Measurements from ENCODE around the gene ZDHHC5.
"Not testable (repeated sequence)": the region's sequence is repeated elsewhere in the genome, so short reads cannot be mapped to it uniquely, and the experiment has no call there.

ZDHHC5 gene

DNA sequence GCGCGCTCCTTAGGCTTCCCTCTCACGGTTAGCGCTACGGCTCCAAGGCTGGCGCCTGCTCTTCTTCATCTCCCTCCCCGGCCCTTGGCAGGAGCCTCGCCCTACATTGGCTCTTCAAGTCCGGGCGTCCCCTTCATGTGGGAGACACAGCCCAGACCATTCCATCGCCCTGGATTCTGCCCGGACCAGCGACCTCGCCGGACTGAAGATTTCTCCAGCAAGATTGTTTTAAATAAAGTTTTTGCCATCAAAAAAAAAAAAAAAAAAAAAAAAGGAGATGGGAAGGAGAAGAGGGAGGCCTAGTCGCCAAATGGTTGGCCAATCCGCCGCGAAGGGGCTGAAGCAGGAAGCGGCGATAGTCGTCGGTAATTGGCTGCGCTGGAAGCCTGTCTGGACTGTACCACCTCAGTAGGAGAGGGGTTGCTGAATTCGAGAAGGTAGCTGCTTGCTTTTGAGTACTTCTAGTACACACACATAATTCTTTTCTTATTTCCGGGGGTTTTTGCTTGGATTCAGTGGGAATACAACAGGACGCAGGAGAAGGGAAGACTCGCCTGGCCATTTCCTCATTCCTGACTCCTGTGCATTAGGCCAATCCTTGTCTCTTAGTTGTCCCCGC, 688 bp upstream of the ZDHHC5 start:
- peak; percentile 72 to 86 for DNase-seq (ENCODE audit: low read depth in 2 of 2, low spot score in 1 of 2)

DNA sequence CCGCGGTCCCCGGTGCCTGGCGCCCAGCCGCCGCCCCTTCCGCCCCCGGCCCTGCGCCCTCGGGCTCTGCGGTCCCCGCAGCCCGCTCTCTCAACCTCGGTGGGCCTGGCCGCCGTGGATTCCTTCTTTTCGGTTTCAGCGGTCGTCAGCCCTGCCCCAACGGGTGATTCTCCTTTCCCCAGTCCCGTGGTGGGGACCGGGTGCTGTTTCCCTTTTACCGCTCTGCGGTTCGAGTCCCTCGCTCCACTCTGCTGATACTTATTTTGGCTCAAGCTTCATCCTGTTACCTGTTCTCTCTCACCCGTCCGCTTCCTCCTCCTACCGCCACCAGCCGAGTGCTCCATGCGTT, 494 bp downstream of the ZDHHC5 start:
- DNase-seq (ENCODE audit: low read depth in 2 of 2, low spot score in 1 of 2), result no peak

DNA sequence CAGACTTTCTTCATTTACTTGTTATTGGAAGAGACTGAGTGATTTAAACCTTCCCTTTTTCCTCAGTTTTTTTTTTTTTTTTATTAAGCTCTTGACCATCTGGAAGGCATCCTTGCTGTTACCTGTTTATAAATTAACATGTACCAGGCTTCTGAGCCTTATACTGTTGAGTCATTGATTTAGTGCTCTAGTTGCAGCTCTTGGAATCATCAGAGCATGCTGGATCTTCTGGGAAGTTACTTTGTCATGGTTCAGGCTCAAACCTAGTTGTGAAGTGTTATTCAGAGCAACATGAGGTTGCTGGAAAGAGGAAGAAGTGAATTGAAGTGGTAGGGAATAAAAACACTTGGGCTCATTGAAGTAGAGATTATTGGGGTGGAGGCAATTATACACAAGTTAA, 6.3 kb downstream of the ZDHHC5 start:
- no peak for DNase-seq (ENCODE audit: low read depth in 2 of 2, low spot score in 1 of 2)

DNA sequence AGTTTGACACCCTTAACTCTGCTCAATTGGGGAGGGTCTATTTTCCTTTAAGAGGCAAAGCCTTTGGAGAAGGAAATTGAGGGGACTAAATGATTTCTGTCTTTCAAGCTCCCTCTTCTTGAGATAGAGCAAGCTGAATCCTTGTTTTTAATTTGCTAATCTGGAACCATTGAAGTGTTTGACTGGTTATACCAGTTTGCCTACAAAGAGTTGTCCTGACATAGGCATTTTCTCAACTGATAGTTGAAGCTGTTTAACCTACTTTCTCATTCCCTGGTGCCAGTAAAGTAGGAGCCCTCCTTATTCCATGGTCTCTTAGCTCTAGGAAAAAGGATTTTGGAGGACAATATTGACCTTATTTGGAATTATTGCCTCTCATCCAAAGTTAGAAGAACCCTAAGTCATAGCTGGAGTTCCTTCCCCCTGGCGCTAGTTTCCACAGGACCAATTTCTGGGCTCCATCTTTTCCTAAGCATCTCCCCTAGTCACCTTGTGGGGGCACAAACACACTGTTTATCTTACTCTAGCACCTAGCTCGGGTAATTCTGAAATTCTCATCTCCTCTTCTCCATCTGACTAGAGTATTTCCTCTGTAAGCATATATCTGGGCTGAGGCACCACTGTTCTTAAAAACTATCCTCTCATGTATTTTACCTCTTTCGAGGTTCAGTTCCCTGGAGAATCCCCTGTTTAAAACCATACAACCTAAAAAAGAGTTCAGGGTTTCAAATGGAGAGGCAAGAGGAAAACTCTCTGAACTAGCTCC, 7.4 kb downstream of the ZDHHC5 start:
- DNase-seq (ENCODE audit: low read depth in 2 of 2, low spot score in 1 of 2), result no peak

DNA sequence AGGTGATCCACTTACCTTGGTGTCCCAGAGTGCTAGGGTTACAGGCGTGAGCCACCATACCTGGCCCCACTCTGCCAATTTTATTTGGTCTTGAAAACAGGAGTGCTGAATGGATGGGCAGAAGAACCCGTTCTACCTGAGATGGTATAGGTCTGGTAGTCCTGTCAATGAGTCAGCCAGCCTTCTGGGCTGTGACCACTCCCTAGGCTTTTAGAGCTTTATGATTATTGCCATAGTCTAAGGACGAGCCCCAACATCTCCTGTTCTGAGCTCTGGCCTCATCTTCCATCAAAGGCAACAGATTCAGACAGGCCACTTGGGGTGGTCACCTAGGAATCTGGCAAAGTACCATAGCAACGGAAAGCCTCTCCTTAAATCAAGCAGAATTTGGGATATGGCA, 11.5 kb downstream of the ZDHHC5 start:
- DNase-seq (ENCODE audit: low read depth in 2 of 2, low spot score in 1 of 2), result no peak

DNA sequence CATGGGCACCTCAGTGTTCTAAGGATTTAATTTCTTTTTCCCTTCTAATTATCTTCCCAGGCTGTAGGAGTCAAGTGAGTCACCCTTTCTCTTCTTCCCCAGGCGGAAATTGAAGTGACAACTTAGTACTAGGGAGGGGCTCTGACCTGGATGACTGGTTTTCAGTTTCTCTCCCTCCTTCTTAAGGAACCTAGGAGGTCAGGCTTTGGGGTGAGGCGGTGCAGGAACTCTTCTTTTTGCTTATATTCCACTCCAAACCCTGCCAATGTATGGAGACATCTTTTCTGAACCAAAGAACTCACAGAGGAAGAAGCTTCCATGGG, 12.6 kb downstream of the ZDHHC5 start:
- DNase-seq (ENCODE audit: low read depth in 2 of 2, low spot score in 1 of 2), result no peak

DNA sequence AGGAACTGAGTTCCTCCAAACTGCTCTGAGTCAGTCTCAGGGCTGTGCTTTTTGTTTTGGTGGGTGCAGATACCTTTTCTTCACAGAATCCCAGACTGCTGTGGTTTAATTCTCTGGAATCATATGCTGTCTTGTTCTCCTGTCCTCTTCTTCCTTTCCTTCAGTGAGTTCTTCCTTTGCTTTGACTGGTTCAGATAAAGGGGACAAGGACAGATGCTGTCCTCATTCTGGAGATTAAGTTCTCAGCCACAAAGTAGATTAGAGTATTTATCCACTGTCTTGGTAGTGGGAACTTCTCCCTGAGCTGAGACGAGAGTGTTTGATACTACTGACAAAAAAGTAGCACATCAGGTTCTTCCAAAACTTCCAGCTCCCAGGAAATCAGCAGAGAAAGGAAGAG, 13.3 kb downstream of the ZDHHC5 start:
- no peak for DNase-seq (ENCODE audit: low read depth in 2 of 2, low spot score in 1 of 2)

DNA sequence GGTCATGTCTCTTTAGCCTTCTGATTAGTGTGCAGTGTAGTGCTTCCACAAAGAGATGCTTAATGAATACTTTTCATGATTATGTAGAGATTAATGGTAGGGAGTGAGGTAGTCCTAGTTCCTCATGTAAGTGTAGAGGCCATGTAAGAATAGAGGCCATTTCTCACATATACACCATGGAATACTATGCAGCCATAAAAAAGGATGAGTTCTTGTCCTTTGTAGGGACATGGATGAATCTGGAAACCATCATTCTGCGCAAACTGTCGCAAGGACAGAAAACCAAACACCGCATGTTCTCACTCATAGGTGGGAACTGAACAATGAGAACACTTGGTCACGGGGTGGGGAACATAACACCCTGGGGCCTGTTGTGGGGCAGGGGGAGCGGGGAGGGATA, 22.6 kb downstream of the ZDHHC5 start:
- DNase-seq (ENCODE audit: low read depth in 2 of 2, low spot score in 1 of 2), result not testable (repeated sequence)

DNA sequence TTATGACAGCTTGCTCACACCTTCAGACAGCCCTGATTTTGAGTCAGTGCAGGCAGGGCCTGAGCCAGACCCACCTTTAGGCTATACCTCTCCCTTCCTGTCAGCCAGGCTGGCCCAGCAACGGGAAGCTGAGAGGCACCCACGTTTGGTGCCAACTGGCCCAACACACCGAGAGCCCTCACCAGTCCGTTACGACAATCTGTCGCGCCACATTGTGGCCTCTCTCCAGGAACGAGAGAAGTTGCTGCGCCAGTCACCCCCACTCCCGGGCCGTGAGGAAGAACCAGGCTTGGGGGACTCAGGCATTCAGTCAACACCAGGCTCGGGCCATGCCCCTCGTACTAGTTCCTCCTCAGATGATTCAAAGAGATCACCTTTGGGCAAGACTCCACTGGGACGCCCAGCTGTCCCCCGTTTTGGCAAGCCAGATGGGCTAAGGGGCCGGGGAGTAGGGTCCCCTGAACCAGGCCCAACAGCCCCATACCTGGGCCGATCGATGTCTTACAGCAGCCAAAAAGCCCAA, 31.0 kb downstream of the ZDHHC5 start:
- DNase-seq (ENCODE audit: low read depth in 2 of 2, low spot score in 1 of 2), result no peak

DNA sequence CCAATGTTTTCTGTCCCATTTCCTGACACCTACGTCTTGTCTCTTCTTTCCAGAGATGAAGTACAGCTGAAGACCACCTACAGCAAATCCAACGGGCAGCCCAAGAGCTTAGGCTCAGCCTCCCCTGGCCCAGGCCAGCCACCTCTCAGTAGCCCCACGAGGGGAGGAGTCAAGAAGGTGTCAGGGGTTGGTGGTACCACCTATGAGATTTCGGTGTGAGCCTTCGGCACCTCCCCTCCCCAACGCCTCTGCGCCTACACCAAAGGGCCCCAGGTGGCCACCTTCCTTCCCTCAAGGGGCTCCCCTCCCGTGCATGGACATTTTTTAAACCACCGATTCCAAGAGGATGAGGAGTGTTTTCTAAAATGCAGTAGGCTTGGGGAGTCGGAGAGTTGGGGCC, 31.9 kb downstream of the ZDHHC5 start:
- DNase-seq (ENCODE audit: low read depth in 2 of 2, low spot score in 1 of 2), result no peak

DNA sequence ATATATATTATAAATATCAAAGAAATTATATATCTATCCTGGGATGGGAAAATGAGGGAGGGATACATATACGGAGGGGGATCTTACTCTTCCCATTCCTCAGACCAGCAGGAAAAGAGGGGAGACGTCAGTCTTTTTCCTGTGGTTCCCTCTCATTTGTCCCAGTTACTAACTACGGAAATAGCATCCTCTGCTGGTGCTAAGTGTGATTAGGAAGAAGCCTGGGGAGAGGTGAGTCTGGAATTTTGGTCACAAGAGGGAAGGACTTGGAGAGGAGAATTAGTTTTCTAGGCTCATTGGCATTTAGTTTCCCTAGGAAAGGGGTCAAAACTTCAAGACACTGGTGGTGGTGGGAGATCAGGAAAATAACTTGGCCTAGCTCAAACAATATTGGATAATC, 32.5 kb downstream of the ZDHHC5 start:
- DNase-seq (ENCODE audit: low read depth in 2 of 2, low spot score in 1 of 2), result no peak

DNA sequence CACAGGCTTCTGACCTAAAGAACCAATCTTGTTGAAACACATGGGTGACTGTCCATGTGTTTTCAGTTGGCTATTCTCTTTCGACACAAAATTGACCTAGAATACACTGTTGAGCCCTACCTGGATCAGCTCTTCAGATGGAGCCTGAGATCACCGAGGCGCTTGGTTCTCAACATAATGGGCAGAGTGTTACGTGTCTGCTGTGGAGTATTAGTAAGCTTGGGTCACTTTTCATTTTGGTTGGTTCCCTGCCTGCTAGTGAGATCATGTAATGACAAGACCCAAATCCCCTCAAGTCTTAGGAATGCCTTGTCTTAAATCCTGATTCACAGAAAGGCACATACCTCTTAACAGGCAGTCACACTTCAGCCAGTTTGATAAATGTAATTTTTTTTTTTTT, 35.4 kb downstream of the ZDHHC5 start:
- no peak for DNase-seq (ENCODE audit: low read depth in 2 of 2, low spot score in 1 of 2)

DNA sequence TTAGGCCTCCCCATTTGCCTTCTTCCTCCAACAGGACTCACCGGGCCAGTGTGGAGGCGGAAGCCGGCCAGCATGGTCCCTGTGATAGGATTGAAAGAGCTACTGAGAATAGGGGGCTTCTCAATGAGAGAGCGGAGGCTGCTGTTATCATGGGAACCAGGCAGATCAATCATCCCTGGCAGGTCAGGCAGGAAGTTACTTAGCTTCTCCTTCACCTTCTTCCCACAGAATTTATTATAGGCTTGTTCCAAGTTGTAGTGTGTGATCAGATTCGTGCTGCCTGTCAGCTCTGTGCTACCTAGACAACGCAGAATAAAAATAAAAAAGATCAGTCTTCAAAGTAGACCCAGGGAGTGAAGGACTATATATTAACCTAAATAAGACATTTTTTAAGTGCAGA, 37.0 kb downstream of the ZDHHC5 start:
- no peak for DNase-seq (ENCODE audit: low read depth in 2 of 2, low spot score in 1 of 2)

DNA sequence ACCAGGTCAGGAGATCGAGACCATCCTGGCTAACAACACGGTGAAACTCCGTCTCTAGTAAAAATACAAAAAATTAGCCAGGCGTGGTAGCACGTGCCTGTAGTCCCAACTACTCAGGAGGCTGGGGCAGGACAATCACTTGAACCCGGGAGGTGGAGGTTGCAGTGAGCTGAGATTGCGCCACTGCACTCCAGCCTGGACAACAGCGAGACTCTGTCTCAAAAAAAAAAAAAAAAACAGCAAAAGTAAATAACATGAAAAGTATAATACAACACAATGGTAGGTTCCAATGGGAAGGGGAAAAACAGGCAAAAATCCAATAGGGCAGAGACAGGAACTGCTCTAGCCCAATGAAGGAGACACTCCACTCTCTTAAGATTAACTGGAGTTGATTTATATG, 37.5 kb downstream of the ZDHHC5 start:
- DNase-seq (ENCODE audit: low read depth in 2 of 2, low spot score in 1 of 2), result not testable (repeated sequence)

DNA sequence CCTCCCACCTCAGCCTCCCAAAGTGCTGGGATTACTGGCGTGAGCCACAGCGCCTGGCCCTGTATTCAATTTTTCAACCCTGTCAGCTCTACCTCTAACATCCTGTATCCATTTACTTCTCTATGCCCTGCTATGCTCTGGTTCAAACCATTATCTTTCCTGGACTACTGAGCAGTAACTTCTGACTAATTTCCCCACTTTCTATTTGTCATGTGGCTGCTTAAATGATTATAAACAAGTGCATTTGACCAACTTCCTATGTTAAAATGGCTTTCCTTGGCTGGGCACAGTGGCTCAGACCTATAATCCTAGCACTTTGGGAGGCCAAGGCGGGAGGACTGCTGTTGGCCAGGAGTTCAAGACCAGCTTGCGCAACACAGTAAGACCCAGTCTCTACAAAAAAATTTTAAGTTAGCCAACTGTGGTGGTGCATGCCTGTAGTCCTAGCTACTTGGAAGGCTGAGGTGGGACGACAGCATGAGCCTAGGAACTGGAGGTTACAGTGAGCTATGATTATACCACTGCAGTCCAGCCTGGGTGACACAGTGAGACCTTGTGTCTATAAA, 42.0 kb downstream of the ZDHHC5 start:
- DNase-seq (ENCODE audit: low read depth in 2 of 2, low spot score in 1 of 2), result no peak

DNA sequence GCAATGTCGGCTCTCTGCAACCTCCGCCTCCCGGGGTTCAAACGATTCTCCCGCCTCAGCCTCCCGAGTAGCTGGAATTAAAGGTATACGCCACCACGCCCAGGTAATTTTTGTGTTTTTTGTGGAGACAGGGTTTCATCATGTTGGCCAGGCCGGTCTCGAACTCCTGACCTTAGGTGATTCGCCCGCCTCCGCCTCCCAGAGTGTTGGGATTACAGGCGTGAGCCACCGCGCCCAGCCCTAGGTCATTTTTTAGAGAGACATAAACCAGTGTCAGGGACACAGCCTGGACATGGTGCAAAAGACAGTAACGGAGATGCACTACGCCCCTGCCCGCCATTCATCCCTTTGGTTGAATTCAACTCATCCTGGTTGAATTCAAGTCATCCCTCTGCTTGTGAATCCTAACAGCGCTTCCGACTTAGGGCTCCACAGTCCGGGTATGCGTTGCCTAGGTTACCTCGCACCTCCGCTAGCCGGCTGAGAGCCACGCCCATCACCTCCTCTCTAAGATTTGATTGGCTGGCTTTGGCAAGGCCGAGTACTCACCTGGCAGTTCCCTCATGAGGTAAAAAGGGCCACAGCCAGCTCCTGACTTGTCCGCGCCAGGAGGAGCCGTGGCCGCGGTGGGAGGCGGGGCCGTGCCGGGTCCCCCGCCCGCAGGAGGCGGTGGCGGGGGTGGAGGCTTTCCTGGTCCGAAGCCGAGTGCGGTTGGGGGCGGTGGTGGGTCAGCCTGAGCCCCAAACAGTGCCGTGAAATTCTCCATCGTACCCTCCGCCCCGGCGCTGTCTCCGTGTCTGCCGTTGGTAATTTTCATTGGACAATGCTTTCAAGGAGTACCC, 43.7 kb downstream of the ZDHHC5 start, which contains the start of gene MED19:
Gene MED19 (minus strand): TSS at position 802 of the 842 bp plus-strand sequence. CDS start 36 bp downstream, at position 766.
- peak; percentile 50 to 58 for DNase-seq (ENCODE audit: low read depth in 2 of 2, low spot score in 1 of 2)

DNA sequence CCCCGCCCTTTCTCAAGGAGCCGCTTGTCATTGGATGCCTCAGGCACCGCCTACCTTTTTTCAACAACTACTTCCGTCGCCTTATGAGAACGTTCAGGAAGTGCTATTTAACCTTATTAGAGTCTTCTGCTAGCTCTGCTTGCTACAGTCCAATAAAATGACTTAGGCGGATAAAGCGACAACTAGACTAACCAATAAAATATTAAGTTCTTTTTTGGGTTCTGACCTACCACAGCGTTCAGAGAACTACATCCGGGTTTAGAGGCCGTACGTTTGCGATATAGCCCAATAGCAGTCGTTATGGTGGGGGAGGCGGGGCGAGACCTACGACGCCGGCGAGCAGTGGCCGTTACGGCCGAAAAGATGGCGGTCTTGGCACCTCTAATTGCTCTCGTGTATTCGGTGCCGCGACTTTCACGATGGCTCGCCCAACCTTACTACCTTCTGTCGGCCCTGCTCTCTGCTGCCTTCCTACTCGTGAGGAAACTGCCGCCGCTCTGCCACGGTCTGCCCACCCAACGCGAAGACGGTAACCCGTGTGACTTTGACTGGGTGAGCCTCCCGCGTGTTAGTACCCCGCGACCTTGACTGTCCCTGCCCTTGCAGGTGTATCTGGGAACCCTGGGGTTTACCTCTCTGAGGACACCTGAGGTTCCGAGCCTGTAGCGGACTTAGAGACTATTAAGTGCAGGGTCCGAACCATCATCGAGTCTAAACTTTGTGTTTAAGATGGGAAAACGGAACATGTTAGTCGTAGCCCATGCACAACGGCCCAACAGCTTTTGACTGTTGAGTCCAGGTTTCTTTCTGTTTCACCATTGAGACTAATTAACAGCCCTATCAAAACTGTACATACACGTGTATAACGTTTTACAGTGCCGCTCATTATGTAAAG, 44.6 kb downstream of the ZDHHC5 start, which contains the start of gene TMX2:
Gene TMX2 (plus strand): TSS at position 338 of the 895 bp plus-strand sequence. CDS start 26 bp downstream, at position 364.
- DNase-seq (ENCODE audit: low read depth in 2 of 2, low spot score in 1 of 2), result peak; percentile 62 to 82

DNA sequence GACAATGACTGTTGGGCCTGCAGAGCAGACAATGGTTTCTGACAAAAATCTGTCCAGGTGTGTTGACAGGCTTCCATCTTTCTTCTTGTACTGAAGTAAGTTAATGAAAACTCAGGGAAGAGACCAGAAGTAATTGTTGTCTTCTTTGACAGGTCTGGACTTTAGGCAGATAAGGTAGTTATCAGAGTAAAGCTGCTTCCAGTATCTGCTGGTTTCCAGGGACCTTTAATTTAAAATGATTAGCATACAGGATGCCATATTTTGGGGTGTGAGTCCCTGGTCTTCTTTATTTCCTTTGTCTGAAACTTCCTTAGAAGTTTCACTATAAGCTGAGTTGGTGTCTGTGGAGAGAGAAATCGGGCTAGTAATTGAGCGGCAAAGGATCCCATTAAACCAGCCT, 45.9 kb downstream of the ZDHHC5 start:
- DNase-seq (ENCODE audit: low read depth in 2 of 2, low spot score in 1 of 2), result no peak

DNA sequence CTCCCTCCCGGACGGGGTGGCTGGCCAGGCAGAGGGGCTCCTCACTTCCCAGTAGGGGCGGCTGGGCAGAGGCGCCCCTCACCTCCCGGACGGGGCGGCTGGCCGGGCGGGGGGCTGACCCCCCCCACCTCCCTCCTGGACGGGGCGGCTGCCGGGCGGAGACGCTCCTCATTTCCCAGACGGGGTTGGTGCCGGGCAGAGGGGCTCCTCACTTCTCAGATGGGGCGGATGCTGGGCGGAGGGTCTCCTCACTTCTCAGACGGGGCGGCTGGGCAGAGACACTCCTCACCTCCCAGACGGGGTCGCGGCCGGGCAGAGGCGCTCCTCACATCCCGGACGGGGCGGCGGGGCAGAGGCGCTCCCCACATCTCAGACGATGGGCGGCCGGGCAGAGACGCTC, 48.8 kb downstream of the ZDHHC5 start:
- not testable (repeated sequence) for DNase-seq (ENCODE audit: low read depth in 2 of 2, low spot score in 1 of 2)

DNA sequence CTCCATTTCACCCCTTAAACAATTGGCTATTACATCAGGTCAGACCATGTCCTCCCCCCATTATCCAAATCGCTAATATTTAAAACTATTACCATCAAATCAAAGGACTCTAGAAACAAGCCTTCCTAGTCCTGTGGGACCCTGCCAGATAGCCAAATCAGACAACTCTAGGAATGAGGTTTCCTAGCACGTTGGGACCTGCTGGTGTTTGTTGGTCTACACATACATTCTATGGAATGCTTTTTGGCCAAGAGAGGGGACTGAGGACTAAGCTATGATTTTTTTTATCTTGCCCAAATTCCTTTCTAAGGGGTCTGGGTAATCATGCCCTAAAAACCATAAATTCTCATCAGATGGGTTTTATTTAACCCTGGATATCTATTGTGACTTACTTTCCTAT, 59.3 kb downstream of the ZDHHC5 start:
- no peak for DNase-seq (ENCODE audit: low read depth in 2 of 2, low spot score in 1 of 2)

All from stimulated activated CD8-positive, alpha-beta memory T cell treated with anti-CD3 and anti-CD28 coated beads, Interleukin-4, amount 100 ng/mL, for 1 hour (primary cell).